NAMALWA (cell line): Measurements from ENCODE around the gene MCF2L2.
A peak's percentile ranks its signal among the peaks of the same experiment; 100 is the strongest.
"Not testable (repeated sequence)": the region's sequence is repeated elsewhere in the genome, so short reads cannot be mapped to it uniquely, and the experiment has no call there.

Source experiments
- DNase-seq: peaks from one replicate; pipeline ENCODE4 v3.0.0-alpha.2; 2015; ENCODE audit warnings: low spot score

Gene MCF2L2, protein sequence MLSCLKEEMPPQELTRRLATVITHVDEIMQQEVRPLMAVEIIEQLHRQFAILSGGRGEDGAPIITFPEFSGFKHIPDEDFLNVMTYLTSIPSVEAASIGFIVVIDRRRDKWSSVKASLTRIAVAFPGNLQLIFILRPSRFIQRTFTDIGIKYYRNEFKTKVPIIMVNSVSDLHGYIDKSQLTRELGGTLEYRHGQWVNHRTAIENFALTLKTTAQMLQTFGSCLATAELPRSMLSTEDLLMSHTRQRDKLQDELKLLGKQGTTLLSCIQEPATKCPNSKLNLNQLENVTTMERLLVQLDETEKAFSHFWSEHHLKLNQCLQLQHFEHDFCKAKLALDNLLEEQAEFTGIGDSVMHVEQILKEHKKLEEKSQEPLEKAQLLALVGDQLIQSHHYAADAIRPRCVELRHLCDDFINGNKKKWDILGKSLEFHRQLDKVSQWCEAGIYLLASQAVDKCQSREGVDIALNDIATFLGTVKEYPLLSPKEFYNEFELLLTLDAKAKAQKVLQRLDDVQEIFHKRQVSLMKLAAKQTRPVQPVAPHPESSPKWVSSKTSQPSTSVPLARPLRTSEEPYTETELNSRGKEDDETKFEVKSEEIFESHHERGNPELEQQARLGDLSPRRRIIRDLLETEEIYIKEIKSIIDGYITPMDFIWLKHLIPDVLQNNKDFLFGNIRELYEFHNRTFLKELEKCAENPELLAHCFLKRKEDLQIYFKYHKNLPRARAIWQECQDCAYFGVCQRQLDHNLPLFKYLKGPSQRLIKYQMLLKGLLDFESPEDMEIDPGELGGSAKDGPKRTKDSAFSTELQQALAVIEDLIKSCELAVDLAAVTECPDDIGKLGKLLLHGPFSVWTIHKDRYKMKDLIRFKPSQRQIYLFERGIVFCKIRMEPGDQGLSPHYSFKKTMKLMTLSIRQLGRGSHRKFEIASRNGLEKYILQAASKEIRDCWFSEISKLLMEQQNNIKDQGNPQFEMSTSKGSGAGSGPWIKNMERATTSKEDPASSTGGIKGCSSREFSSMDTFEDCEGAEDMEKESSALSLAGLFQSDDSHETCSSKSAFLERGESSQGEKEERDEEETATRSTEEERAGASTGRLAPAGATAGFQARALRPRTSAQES

DNA sequence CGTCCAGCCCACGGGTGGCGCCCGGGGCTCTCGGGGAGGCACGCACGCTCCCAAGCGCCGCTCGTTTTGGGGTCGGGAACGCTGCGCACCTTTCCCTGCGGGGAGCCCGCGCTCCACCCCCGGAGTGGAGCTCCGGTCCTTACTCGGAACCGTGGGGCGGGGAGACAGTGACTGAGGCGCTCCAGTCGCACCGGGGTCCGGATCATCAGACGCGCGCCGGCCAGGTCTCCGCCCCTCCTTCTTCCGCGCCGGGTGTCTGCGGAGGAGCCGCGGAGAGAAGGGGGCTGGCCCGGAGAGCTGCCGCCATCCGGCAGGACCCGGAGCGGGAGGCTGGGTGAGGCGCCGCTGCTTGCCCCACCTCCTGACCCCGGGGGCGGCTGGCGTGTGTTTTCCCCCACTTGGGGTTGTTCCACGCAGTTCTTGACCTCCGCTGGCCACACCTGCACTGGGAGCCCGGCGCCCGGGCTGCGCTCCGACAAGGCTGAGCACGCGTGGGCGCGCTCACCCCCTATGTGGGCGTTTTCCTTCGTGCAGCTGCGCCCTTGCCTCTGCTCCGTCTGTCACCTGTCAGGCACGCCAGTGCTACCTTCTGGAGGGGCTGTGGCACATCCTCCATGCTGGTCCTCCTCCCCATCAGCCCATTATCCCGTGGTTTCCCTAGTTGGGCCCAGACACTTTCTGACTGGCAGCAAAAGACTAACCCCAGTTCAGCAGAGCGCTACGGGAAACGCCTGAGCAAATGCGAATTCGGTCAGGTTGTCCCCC, at the start of gene MCF2L2:
Gene MCF2L2, minus strand, starts transcription at position 173 of the 765 bp plus-strand sequence. CDS start 642 bp downstream, outside the sequence.
- DNase-seq: peak; percentile 71

DNA sequence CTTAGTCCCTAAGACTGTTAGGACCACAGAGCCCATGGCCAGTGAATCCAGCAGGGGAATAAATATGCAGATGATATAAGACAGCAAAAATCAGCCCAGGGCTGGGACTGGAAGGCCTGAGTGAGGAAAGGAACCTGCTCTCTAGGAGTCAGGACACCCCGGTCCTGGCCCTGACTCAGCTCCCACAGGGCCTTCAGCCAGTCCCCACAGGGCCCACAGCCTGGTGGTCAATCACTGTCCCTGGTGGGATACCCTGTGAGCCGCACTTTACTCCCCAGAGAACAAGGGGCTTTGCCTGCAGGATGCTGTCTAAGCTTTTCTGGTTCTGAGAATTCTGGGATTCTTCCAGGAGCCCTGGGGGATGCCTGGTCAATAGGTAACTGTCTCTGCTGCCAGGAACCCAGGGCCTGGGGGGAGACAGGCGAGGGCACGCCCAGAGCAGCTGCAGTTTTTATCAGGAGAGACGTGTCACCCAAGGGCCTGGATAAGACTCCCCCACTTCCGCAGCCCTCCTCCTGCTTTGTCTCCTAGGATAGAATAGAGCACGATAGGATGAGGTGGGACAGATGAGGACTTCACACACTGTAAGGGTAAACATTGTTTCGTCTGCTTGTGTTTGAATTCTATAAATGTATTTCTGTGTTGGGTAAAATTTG, 49.5 kb upstream of the MCF2L2 start:
- DNase-seq: no peak

DNA sequence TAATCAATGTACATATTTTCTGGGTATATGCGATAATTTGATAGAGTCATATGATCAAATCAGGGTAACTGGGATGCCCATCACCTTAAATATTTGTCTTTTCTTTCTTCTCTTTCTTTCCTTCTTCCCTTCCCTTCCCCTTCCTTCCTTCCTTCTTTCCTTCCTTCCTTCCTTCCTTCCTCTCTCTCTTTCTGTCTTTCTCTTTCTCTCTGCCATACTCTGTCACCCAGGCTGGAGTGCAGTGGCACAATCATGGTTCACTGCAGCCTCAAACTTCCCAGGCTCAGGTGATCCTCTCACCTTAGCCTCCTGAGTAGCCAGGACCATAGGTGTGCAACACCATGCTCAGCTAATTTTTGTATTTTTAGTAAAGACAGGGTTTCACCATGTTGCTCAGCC, 47.3 kb upstream of the MCF2L2 start:
- DNase-seq: not testable (repeated sequence)

DNA sequence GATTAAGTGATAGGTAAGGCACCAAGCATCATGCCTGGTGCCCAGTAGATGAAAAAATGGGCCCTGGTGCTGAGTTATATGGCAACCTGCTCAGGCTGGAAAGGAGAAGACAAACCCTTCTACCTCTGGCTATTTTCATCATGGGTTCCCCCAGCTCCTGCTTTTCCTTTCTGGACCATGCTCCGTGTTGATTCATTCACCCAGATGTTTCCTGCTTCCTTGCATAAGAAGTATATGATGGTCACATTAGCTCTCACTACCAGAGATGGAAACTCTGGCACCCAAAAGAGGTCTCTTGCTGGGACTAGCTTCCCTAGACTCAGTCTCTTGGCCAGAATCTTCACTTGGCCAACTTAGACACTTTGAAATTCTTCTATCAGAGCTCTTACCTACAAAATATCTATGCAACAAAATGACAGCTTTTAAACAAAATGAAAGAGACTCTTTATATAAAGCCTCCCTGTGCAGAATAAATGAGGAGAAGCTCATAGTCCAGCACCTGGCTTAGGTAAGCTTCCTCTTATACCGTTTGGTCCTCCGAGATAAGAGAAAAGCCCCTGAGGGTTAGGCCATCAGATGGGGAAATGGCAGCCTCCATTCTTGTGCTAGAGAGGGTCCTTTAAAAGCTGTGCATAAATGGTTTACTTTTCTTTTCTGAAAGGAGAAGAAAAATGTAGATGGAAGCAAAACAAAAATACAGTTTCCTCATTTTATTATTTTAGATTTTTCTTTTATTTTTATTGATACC, 46.8 kb upstream of the MCF2L2 start:
- DNase-seq: no peak

DNA sequence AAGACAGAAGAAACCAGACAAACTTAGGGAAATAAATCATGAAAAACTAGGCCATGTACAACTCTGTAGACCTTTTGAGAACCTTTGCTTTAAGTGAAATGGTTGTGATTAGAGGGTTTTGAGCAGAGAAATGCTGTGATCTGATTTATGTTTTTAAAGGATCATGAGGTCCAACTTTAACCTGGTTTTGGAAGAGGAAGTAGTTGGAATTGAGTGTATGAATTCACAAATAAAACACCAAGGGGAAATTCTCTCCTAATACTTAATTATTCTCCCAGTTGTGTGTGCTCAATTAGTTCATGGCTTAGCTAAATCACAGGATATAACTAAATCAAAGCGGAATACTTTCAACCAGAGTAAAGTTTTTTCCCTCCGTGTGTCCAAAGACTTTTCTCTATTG, 45.5 kb upstream of the MCF2L2 start:
- no peak for DNase-seq

DNA sequence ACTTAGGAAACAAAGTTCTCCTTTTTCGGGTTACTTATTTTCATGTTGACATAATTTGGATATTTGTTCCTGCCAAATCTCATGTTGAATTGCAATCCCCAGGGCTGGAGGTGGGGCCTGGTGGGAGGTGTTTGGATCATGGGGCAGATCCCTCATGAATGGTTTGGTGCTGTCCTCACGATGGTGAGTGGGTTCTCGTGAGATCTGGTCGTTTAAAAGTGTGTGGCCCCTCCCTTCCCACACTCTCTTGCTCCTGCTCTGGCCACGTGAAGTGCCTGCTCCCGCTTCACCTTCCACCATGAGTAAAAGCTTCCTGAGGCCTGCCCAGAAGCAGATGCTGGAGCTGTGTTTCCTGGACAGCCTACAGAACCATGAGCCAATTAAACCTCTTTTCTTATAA, 43.7 kb upstream of the MCF2L2 start:
- DNase-seq: no peak

DNA sequence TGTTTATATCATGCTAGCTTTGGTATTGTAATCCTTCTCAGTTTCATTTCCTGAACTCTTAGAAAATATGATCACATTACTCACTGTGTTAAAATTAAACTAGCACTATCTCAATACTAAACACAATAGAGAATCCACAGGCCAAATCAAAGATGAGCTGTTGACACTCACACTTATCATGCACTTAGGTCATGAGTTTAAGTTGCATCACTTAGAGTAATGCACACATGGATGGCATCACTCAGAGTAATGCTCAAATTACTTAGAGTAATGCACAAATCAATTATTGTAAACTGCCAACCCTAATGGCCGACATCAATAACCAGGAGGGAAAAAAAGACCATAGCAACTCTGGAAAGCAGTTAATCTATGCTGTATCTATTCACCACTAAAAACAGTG, 40.0 kb upstream of the MCF2L2 start:
- DNase-seq: no peak

DNA sequence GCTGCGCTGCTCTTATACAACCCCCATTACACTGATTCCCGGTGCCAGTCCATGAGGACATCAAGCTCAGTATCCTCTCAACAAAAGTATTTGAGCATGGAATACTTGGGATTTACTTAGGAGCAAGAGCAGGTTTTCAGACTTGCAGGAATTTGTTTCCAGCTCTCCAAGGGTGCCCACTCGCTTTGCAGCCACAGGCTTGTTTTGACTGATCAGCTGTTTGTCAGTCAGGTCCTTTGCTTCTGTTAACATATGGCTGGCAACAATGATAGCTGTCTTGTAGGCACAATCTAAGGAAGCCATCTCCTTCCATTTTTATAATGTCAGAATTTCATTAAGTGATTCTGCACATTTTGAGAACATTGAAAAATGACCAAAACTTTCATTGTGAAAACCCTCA, 38.2 kb upstream of the MCF2L2 start:
- no peak for DNase-seq

DNA sequence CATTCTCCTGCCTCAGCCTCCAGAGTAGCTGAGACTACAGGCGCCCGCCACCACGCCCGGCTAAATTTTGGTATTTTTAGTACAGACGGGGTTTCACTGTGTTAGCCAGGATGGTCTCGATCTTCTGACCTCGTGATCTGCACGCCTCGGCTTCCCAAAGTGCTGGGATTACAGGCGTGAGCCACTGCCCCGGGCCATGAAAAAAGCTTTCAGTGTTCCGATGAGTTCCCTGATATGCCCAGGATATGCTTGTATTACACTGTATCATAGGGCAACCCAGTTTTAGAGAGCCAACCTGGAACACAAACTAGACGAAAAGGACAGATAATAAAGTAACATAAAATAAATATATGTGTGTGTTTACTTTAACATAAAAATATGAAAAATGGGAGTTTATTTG, 37.3 kb upstream of the MCF2L2 start:
- not testable (repeated sequence) for DNase-seq

DNA sequence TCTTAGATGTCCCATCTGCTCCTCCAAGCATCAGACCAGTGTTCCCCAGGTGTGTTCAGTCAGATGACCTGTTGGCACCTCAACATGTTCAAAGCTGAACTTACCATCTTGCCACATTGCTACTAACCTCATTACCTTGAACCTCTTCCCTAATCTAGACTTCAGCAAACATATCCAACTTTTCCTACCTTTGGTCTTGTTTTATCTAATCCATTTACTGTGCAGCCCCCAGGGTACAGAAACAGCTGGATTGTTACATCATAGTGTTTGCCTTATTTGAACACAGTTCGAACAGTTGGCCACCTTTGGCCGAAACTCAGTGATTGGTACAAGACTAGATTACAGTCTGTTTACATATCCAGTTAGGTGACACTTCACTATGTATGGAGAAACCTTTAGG, 36.1 kb upstream of the MCF2L2 start:
- DNase-seq: no peak

DNA sequence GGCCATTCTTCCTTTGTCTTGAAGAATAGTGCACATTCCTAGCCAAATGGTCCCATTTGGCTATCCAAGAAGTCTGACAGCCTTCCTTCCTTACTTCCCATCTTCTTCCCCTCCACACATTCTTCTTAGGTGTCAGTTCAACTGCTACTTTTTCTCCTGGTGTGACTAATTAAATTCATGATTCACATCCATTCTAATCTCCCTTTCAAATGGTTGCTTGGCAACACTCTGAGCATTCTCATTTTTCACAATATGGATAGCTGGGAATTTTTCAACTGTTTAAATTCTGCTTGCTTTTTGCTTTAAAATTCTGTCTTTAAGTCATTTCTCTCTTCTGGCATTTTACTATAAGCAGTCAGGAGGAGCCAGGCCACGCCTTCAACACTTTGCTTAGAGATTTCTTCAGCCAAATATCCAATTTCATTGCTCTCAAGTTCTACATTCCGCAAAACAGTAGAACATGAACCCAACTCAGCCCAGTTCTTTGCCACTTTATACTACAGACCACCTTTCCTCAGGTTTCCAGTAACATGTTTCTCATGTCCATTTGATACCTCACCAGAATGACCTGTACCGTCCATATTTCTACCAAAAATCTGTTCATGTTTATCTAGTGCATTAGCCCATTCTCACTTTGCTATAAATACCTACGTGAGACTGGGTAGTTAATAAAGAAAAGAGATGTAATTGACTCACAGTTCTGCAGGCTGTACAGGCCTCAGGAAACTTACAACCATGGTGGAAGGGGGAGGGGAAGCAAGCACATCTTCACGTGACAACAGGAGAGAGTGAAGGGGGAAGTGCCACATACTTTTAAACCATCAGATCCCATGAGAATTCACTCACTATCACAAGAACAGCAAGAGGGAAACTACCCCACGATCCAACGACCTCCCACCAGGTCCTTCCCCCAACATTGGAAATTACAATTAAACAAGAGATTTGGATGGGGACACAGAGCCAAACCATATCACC, 31.9 kb upstream of the MCF2L2 start:
- DNase-seq: no peak

DNA sequence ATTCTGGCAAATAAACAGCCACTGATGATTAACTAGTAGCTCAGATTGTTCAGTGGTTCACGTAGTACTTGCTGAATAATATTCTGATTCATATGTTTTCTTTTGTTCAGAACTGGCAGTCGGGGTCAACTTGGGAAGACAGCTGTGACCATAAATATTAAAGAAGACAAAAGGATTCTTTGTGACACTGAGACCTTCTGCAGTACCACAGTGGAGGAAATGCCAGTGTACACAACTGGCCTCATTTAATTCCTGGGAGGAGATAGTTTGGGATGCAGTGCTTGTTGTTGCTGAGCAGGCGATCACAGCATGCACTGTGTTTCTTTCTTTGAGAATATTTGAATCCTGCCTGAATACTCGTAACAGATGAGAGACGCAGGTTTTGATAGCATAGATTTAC, 26.7 kb upstream of the MCF2L2 start:
- DNase-seq: no peak

DNA sequence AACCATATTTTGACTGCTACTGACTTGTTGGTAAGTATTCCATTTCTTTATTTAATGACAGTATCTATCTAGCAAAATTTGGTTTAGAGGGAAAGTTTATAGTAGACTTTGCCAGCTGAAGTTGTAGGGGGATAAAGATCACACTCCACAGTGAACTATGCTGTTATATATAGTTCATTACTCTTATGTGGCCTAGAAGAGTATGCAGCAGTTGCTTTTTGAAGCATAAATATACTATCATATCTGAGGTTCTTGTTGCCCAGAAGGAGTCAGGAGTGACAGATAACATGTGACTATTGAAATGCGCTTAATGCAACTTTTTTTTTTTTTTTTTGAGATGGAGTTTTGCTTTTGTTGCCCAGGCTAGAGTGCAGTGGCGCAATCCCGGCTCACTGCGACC, 25.6 kb upstream of the MCF2L2 start:
- no peak for DNase-seq

DNA sequence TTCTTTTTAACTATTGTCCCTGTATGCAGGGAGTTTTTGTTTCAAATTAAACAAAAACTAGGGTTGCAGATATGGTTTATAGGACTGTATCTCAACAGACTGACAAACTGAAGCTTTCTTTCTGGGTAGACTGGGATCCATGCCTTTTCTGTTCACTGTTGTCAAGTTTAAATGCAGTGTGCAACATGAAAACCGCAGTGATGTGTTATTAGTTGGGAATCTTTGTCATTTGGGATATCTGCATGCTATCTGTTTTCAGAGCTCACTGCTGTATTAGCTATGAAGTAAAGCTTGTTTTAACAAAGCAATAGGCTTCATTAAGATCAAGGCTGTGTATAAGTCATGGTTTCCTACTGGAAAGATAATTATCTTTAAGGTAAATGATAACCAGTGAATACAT, 21.4 kb upstream of the MCF2L2 start:
- no peak for DNase-seq

DNA sequence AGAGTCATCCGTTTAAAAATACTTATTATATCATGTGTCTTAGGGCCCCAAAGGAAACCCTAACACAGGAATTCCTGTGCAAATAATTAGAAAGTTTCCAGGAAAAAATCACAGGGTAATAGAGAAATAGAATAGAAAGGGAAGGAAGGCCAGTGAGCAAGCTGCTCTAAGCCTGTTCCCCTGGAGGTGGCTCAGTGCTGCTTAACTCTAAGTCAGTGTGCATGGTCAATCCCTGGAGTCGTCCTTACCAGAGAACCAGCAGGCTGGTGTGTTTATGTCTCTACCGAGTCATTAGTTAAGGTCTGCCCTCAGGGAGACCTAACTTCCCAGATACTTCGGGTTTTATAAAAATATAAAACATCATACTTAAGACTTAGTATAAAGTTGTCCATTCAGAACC, 21.0 kb upstream of the MCF2L2 start:
- DNase-seq: peak; percentile 30

DNA sequence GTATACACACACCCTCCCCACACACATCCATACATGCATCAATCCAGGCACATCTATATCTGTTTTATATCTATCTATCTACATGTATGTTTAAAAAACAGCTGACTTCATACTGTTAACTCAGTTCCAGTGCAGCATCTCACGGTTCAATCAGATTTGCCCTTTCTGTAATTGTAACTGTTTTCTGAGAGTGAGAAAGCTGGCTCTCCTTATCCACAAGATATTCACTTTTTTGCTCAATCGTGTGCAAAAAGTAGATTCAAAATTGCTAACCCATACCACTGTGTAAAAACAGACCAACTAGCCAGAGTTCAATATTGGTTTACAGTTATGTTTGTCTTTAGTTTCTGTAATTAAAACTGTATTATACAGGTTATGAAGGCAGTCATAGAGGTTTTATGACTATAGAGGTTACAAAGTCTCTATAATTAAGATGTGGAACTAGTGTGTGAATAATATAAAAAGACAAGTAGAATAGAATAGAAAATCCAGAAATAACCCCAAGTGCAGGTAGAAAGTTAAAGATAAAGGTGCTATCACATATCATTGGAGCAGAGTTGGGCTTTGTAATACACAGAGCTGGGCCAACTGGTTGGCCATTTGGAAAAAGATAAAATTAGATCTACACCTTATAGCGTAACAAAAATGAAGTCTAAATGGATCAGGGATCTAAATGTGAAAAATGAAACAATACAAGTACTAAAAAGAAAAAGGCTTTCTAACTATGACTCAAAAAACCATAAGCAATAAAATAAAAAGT, 20.1 kb upstream of the MCF2L2 start:
- DNase-seq: no peak

DNA sequence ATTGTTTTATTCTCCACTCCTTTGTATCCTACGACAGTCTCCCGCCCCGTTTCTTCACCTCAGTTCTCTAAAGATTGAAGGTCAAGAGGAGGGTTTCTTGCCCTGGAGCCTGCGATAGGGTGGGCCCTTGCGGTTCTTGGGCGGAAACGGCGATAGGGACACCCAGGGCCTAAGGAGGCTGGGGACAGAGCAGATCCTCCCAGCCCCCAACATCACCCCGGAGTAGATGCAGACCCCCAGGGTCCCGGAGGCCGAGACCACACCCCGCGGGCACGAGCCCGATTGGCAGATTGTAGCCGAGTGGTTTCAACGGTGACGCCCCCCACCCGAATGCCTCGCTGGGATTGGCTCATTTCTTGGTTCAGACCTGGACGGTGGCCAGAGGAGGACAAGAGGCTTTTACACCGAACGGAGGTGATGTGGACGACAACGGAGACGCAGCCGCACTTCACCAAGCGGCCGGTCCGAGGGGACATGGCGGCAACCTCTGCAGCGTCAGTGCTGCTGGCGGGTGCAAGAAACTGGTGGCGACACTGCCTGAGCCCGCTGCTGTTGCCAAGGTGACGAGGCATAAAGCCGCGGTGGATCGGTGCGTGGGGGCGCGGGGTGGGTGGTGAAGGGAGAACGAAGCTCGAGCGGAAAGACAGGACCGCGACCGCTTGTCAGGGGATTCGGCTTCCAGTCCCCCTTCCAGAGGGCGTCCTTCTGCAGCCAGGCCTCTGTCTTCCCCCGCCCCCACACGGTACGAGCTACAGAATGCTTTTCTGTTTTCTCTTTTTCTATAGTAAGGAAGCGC, 19.0 kb upstream of the MCF2L2 start:
- DNase-seq: peak; percentile 84

DNA sequence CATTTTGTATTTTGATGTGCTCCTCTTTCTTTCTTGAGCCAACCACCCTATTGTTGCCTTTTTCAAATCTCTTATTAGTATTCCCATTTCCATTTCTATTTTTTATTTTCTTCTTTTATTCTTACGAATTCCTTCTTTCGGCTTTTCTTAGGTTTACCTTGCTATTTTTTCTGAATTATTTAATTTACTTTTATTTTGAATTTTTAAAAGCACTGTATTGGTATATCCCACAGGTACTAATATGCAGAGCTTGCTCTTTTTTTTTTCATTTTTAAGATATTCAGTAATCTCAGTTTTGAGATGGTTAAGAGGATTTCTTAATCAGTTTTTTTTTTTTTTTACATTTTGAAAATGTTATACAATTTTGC, 18.4 kb upstream of the MCF2L2 start:
- DNase-seq: no peak
